Ovary (tissue), 9 donors: ENCODE data around the gene MRFAP1L1. TPM values are rescaled to one million over a fixed set of nuclear protein-coding genes. Genes with fewer than 3 reads are reported as not detected.
A peak's percentile ranks its signal among the peaks of the same experiment; 100 is the strongest.

Experiments
- DNase-seq, 5 donors: peaks; one replicate each; pipeline ENCODE4 v3.0.0-alpha.2; 2019 to 2020
- H3K27ac ChIP-seq, 2 donors: fragments of 200-600 bp; one replicate each; pipeline versions ENCODE4 v1.5.1 to v1.8.0; 2019 to 2022
- H3K27me3 ChIP-seq: fragments of 200-600 bp; one replicate; pipeline ENCODE4 v1.8.0; 2022
- H3K36me3 ChIP-seq: fragments of 200-600 bp; sonication (generic); one replicate; pipeline ENCODE4 v1.5.1; 2019
- H3K4me1 ChIP-seq: one replicate; pipeline ENCODE4 v1.8.1; 2013; ENCODE audit warnings: mild to moderate bottlenecking, moderate library complexity; ENCODE audit not compliant: insufficient read depth
- H3K4me3 ChIP-seq: fragments of 200-600 bp; sonication (generic); one replicate; pipeline ENCODE4 v1.5.1; 2017
- H3K9me3 ChIP-seq, 2 donors: fragments of 200-600 bp in 1 of 2; sonication (generic) in 1 of 2; one replicate each; pipeline versions ENCODE4 v1.5.1 to v1.8.1; 2013 to 2019; ENCODE audit warnings: mild to moderate bottlenecking in 1 of 2, moderate library complexity in 1 of 2
- CTCF ChIP-seq, 3 donors: fragments of 450-650 bp in 2 of 3; fragments of 200-600 bp in 1 of 3; IDR thresholded peaks; one replicate each; pipeline versions ENCODE4 v1.5.1 to v1.8.0; 2016 to 2022; ENCODE audit warnings: antibody characterized with exemption in 3 of 3, mild to moderate bottlenecking in 1 of 3
- EP300 ChIP-seq: sonication (generic); formaldehyde crosslinking; IDR thresholded peaks from one replicate; pipeline ENCODE4 v1.6.1; 2017; ENCODE audit warnings: antibody characterized with exemption
- POLR2A ChIP-seq: fragments of 450-650 bp; IDR thresholded peaks from one replicate; pipeline ENCODE4 v1.6.1; 2017; ENCODE audit warnings: antibody characterized with exemption, mild to moderate bottlenecking, moderate library complexity
- WGBS, 3 donors: extraction: QIAGEN DNeasy Blood & Tissue Kit in 1 of 3; methylation state at CpG; one replicate each; pipeline versions ENCODE4 v1.1.5 to v1.1.7; 2013 to 2017; 5-methylcytosine and 5-hydroxymethylcytosine counted together
- intact Hi-C, 4 donors: fragments of 100-400 bp; cut with DNase I; formaldehyde crosslinking; loops; one replicate each; pipeline versions ENCODE4 v1.11.0 to v1.15.1; 2022 to 2023
- polyA plus RNA-seq, 2 donors: library from polyadenylated mRNA; stranded (reverse); fragments of 200-250 nt in 1 of 2; fragments of 350-450 nt in 1 of 2; fragmentation: Illumina TruSeq in 1 of 2; extraction: RNeasy Lipid Tissue Mini Kit (QIAGEN cat#74804) in 1 of 2; gene quantifications; one replicate each; pipeline ENCODE4 v1.2.3, GENCODE V29; 2013 to 2014
- total RNA-seq, 7 donors: library from RNA; depleted of rRNA in 2 of 7; stranded (reverse); fragments of >200 nt in 2 of 7; fragmentation: NEBNext Ultra II Directional in 3 of 7; extraction: Animal tissue kit (Norgen Biotek cat#: 25700) in 3 of 7; gene quantifications; one replicate each; pipeline versions ENCODE4 v1.1.0 to v1.2.4, GENCODE V29; 2016 to 2023
- donor health status: DM: no; HTN: no; CAD: no; lungs with moderate emphysema.
- donor health status: DM: no; HTN: no; CAD: no.
- donor health status: Bipolar disorder and iron deficiency.
- donor health status: DM: yes; HTN: yes; CAD: no.
- donor health status: DM: no; HTN: no; CAD: no.
- donor health status: DM: yes; HTN: yes; CAD: no.

The MRFAP1L1 gene
- total and polyA plus RNA-seq, 9 donors = 59.3 to 80.6 (median 65.3) TPM

DNA sequence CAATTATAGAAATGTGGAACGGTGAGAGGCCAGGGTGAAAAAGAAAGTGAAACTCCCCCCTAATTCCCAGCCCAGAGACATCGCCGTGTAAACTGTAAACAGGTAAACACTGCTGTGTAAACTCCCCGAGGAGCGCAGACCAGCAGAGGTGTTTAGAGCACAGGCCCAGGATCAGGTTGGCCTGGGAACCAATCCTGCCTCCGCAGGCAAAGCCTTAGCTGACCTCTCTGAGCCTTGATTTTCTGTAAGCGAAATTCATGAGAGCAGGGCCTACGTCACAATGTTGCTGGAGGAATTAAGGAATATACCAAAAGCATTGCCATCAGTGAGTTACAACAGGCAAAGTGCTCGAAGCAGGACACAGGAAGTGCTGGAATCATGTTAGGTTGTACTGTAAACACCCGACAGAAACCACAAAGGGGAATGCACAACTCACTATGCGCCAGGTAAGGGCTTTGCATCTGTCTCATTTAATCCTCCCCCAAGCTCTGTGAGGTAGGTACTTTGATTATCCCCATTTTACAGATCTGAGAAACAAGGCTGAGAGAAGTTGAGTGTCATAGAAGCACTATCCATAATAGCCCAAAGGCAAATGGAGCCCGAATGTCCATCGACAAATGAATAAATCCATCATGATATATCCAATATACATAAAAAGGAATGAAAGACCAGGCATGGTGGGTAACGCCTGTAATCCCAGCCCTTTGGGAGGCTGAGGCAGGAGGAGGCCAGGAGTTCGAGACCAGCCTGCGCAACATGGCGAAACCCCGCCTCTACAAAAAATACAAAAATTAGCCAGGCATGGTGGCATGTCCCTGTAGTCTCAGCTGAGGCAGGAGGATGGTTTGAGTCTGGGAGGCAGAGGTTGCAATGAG, 42.2 kb upstream of the MRFAP1L1 start:
- H3K36me3 ChIP-seq = no peaks in the 10 kb centered on the region
- TF ChIP-seq POLR2A (no peak), EP300 (no peak), CTCF (IDR thresholded peaks at IDR 0.05) (no peak)
- H3K9me3 ChIP-seq = no peaks in the 10 kb centered on the region
- H3K4me1 ChIP-seq = peaks cover 3% of the 10 kb centered on the region
- H3K27me3 ChIP-seq = no peaks in the 10 kb centered on the region
- DNase-seq = no peak
- no peak overlapping the region for H3K27ac ChIP-seq
- WGBS, 3 donors = 65 to 74% (median 65%) methylated on average over 18 of the region's 18 CpGs
- no peak overlapping the region for H3K4me3 ChIP-seq
- intact Hi-C loops = no loop called here

DNA sequence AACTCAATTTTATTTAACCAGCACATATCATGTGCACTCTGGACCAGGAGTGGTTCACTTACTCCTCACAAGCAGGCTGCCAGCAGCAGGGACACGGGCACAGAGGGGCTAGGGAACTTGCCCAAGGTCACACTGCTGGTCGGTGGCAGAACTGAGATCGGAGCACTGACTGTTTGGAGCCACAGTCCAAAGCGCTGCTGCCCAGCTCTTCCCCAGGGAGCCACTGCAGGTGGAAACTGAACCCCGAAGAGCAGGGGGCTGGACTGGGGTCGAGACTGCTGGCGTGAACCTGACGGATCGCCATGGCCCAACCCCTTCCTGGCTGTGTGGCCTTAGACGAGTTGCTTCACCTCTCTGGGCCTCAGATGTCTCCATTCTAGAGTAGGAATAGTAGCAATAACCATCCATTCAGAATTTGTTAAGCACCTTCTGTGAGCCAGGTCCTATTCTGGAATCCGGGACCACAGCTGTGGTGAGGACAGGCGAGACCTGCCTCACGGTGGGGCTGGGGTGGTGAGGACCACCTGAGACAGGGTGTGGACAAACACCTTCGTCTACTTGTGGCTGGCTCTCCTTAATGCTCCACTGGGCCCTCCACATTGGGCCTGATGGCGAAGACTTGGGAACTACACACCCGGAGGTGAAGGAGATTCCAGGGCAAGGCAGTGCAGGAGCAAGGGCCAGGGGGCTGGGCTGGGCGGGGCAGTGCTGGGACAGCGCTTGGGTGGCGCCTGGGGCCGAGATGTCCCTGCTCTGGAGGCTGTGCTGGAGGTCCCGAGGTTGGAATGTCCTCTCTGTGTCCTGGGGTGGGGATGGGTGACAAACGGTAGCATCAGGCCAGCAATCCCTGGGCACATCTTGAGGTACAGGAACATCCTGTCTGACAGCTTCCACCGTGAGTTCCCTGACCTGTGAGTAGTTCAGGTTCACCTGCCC, 40.9 kb upstream of the MRFAP1L1 start:
- H3K9me3 ChIP-seq = no peaks in the 10 kb centered on the region
- DNase-seq = no peak
- TF ChIP-seq POLR2A (no peak), CTCF (IDR thresholded peaks at IDR 0.05) (no peak), EP300 (no peak)
- no peaks in the 10 kb centered on the region for H3K27me3 ChIP-seq
- H3K4me1 ChIP-seq = peaks cover 5% of the 10 kb centered on the region
- intact Hi-C loops = no loop called here
- WGBS, 3 donors = 81 to 87% (median 87%) methylated on average over 23 of the region's 23 CpGs
- H3K27ac ChIP-seq = no peak overlapping the region
- H3K36me3 ChIP-seq = no peaks in the 10 kb centered on the region
- H3K4me3 ChIP-seq = no peak overlapping the region

DNA sequence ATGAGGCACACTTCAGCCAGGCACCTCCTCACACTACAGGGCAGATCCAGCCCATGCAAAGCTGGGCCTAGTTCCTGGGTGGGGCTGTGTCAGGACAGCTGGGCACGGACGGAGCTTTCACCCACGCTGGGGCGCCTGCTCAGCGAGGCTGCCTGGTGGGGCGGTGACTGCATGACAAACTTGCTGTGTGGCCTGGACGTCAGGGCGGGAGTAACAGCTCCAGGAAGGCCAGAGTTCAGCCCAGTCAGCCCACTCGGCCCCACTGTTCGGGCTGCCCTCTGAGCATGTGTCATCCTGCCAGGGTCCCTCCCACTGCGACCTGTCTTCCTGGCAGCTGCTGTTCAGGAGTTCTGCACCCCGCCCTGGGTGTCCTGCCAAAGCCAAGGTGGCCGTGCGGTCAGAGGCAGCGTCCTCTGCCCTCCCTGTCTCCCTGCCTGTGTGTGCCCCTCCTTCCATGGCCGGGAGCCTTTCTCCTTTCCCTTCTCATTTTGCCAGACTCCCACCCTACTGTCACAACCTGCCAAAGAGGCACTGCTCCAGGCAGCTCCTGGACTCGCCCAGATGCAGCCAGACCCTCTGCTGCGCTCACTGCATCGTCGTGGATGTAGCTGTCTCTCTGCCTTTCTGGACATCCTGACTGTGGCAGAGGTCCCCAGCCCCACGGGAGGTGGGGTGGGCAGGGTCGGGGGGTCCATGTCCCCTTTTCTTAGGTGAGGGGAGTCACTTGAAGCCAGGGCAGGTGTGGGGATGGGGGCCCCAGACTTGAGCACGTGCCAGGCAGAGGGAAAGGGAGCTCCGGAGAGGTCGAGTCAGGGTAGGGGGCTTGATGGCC, 39.9 kb upstream of the MRFAP1L1 start:
- Histone ChIP-seq H3K4me3 (no peak overlapping the region), H3K4me1 (peaks cover 2% of the 10 kb centered on the region), H3K27ac (no peak overlapping the region), H3K27me3 (no peaks in the 10 kb centered on the region), H3K36me3 (no peaks in the 10 kb centered on the region), H3K9me3 (no peaks in the 10 kb centered on the region)
- intact Hi-C loops = no loop called here
- DNase-seq = peak in 2 of 5 donors; percentile 45 to 52
- WGBS, 3 donors = 60 to 67% (median 67%) methylated on average over 24 to 25 of the region's 25 CpGs
- TF ChIP-seq CTCF (IDR thresholded peaks at IDR 0.05) = no peak
- no peak for TF ChIP-seq POLR2A
- TF ChIP-seq EP300 = no peak

- Histone ChIP-seq H3K4me1 (peaks cover 2% of the 10 kb centered on the region), H3K4me3 (no peak overlapping the region), H3K27ac (no peak overlapping the region), H3K27me3 (no peaks in the 10 kb centered on the region), H3K36me3 (no peaks in the 10 kb centered on the region), H3K9me3 (no peaks in the 10 kb centered on the region)
- DNase-seq = no peak
- intact Hi-C loops = no loop called here
- 78 to 90% (median 81%) methylated on average over 9 of the region's 9 CpGs for WGBS, 3 donors
- TF ChIP-seq POLR2A (no peak), EP300 (no peak), CTCF (IDR thresholded peaks at IDR 0.05) (no peak)
These were observed 38.6 kb upstream of the MRFAP1L1 start for GRCh38 chr4:6748286-6748685.
